Esophagus mucosa (tissue), 1 donor: ENCODE results near the gene ZNF771. TPM values are rescaled to one million over a fixed set of nuclear protein-coding genes. Genes with fewer than 3 reads are reported as not detected.
"Not testable (repeated sequence)": the region's sequence is repeated elsewhere in the genome, so short reads cannot be mapped to it uniquely, and the experiment has no call there.

Source experiments
- ATAC-seq: fragments of 200-7000 bp; cut with Tn5 transposase; one replicate; pipeline ENCODE4 v1.9.1; 2020
- total RNA-seq: library from RNA; stranded (reverse); gene quantifications from one replicate; pipeline ENCODE4 v1.2.4, GENCODE V29; 2023
- donor health status: DM: yes; HTN: yes; CAD: no.

ZNF771 gene
- total RNA-seq, 1 donor from 2014 or later = 3.2 TPM

- ATAC-seq = no peak
These were observed 30.9 kb upstream of the ZNF771 start for GRCh38 chr16:30376461-30376902.

DNA sequence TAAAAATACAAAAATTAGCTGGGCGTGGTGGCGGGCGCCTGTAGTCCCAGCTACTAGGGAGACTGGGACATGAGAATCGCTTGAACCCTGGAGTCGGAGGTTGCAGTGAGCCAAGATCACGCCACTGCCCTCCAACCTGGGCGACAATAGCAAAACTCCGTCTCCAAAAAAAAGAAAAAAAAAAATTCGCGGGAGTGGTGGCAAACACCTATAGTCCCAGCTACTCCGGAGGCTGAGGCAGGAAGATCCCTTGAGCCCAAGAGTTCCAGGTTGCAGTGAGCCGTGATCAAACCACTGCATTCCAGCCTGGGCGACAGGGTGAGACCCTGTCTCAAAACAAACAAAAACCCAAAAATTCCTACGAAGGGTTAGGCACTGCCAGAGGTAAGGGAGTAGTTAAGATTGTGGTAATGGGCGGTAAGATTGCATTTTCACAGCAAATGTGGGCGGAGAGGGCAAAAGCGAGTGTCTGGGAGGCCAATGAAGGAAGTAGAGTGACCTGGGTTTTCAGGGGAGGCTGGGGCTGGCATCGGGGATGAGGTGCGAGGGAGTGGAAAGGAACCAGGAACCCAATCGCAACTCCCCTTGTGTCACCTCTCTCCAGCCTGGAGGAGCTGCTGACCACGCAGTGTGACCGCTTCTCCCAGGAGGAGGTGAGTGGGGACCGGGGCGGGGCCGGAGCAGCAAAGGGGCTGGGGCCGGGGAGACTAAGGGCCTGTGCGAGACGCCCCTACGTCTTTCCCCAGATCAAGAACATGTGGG is 30.2 kb upstream of the ZNF771 start:
- no peak for ATAC-seq

DNA sequence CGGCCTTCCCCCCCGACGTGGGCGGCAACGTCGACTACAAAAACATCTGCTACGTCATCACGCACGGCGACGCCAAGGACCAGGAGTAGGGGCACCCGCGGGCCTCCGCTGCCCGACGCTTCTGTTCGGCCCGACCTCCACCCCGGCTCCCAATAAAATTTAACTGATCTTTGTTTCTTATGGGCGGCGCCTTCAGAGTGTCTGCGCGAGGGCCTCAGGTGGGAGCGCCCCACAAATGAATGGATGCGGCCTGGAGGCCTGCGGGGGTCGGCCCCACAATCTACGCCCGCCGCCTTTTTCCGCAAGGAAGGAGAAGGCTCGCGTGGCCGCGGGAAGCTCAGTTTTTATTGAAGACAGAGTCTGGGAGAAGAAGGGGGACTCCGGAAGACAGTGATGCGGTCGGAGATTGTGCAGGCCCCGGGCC is 29.6 kb upstream of the ZNF771 start:
- peak; percentile 53 for ATAC-seq

DNA sequence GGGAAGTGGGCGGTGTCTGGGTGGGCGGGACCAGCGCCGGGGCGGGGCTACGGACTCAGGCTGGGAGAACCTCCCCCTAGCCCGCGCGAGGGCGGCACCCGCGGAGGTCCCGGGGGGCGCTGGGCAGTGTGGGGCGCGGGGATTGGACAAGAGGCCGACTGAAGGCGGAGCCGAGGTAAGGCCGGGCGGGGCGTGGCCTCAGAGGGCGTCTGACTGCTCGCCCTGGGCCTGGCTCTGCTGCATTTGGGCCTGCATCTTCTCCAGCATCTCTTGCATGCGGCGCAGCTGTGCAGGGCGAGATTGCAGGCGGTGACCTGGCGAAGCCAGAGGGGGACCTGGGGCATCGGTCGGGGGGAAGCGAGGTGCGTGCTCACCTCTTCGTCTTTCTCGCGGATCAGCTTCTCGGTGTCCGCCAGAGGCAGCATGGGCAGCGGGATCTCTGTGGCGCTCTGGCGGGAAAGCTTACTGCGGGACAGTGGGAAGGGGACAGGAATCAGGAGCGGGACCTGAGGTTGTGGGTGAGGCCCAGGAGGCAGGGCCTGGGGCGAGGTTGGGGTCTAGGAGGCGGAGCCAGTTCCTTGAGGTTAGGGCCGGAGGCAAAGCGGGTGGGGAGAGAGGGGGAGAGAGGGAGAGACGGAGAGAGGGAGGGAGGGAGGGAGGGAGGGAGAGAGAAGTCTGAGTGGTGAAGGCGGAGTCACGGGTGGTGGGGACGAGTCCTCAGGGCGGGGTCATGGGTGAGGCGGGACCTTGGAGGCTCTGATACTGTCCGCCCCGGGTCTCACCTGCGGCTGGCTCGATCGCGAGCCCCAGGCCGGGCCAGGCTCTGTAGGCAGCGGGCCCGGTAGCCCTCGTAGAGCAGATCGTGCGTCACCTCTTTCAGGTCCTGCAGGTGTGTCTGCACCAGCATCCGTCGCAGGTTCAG is 28.9 kb upstream of the ZNF771 start:
- ATAC-seq = peak; percentile 97

DNA sequence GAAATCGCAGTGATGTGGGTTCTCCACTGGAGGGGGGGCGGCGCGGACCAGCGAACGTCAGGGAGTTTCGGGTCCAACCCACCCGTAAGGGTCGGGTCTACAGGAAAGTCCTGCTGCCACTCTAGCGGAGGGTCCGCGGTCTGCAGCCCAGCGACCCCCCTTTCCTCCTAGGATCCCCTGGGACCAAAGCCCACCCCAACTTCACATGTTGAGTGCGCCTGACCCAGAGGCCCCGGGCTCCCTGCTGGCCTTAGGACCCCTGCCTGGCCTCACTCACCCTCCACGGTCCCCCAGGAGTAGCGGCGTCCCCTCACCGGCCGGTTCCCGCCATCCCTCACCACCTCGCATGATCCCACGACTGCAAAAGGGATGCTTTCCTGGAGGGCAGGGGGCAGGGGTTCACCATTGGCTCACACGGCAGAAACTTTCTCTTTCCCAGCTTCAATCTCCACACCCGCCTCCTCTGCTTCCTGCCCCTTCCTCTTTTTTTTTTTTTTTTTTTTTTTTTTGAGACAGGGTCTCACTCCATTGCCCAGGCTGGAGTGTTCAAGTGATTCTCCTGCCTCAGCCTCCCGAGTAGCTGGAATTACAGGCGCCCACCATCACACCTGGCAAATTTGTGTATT is 28.1 kb upstream of the ZNF771 start:
- no peak for ATAC-seq

- ATAC-seq = no peak
These were observed 27.2 kb upstream of the ZNF771 start for GRCh38 chr16:30380072-30380802.

- no peak for ATAC-seq
These were observed 26.6 kb upstream of the ZNF771 start for GRCh38 chr16:30380803-30381208.

DNA sequence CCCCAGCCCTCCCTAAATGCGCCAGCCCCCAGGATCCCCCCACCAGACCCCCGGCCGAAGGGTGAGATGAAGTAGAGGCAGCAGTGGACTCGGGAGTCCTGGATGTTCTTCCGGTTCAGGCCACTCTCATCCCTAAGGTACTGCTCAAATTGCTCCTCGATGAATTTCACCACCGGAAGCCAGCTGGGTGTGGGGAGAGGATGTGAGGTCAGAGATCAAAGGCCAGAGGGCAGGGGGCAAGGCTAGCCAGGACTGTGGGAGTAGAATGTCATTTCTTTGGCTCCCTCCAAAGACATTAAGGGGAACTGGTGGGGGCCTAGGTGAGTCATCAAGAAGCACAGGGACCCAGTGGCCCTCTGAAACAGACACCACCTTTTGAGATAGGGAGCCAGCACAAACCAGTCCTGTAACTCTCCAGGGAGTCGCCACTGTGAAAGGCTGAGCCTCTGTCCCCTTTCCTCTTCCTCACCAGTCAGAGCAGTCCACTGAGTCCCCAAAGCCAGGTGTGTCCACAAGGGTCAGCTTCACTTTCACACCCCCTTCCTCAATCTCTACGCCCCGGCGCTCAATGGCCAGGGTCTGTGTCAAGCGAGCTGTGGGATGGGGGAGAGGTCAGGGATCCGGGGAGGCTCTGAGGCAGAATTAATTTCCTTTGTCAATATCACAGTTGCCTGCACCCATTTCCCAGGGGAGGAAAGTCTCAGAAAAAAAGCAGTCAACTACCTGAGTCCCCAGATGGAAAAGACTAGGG is 25.9 kb upstream of the ZNF771 start:
- ATAC-seq = no peak

GRCh38 chr16:30382111-30382881 is 25.1 kb upstream of the ZNF771 start, which contains the start of gene SEPTIN1:
Gene SEPTIN1 (minus strand): TSS chr16:30382561. CDS start chr16:30382542, 19 bp downstream.
- no peak for ATAC-seq

GRCh38 chr16:30383521-30383920 is 23.9 kb upstream of the ZNF771 start:
- ATAC-seq = no peak

- ATAC-seq = peak; percentile 7
These were observed 12.7 kb upstream of the ZNF771 start for GRCh38 chr16:30394592-30395154.

DNA sequence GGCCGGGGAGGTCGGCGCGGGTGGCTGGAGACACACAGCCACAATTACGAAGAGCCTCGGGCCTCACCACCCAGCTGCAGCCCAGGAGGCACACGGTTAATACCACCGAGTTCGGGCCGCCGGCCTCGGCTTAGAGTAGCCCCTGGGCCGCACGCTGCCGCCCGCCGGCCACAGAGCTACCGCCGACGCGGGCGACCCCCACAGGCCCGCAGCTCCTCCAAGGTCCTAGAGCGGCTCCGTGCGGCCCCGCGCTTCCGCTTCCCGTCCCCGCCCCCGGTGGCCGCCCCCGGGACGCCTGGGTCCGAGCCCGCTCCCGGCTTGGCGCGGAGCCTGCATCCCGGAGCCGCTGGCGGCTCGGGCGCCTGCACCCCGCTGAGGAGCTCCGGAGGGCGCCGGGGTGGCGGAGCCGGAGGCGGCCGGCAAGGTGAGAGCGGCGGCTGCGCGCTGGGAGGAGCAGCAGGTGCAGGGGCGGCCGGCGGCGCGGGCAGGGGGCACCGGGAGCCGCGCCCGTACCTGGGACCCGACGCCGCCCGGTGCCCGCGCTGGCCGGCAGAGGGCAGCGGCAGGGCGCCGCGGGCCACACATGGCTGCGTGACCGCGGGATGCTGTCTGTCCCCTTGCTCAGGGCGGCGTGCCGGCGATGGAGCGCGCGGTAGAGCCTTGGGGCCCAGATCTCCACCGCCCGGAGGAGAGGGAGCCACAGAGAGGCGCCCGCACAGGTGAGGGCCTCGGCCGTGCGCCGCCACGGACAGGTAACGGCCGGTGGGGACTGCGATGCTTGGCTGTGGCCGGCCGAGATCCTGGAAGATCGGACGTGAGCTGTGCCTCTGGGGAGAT is 12.0 kb upstream of the ZNF771 start, which contains the start of gene ZNF48:
Gene ZNF48, plus strand, starts transcription at position 266 of the 837 bp plus-strand sequence. Its CDS starts 375 bp downstream, at position 641.
- peak; percentile 79 for ATAC-seq

- no peak for ATAC-seq
These were observed 11.3 kb upstream of the ZNF771 start for GRCh38 chr16:30395992-30396585.

DNA sequence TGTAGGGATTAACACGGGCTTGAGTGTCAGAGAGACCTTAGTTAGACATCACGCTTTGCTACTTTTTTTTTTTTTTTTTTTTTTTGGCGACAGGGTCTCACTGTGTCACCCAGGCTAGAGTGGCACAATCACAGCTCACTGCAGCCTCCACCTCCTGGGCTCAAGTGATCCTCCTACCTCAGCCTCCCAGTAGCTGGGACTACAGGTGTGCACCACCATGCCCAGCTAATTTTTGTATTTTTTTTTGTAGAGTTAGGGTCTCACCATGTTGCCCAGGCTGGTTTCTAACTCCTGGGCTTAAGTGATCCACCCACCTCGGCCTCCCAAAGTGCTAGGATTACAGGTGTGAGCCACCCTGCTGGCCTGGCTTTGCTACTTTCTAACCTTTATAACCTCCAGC is 10.8 kb upstream of the ZNF771 start:
- ATAC-seq = not testable (repeated sequence)

DNA sequence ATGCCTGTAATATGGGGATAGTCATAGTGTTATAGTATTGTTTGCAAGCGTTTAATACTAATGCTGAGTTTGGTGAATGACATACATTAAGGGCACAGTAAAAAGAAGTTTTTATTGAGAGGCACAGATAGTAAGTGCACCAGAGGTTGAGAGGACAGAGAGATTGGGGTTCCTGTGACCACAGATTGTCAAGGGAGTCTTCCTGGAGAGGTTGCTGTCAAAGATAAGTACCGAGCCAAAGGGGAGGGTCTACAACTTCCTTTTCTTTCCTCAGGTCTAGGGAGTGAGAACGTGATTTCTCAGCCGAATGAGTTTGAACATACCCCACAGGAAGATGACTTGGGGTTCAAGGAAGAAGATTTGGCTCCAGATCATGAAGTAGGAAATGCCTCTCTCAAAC is 10.3 kb upstream of the ZNF771 start:
- ATAC-seq = no peak

GRCh38 chr16:30397776-30398660 is 9.4 kb upstream of the ZNF771 start:
- no peak for ATAC-seq

DNA sequence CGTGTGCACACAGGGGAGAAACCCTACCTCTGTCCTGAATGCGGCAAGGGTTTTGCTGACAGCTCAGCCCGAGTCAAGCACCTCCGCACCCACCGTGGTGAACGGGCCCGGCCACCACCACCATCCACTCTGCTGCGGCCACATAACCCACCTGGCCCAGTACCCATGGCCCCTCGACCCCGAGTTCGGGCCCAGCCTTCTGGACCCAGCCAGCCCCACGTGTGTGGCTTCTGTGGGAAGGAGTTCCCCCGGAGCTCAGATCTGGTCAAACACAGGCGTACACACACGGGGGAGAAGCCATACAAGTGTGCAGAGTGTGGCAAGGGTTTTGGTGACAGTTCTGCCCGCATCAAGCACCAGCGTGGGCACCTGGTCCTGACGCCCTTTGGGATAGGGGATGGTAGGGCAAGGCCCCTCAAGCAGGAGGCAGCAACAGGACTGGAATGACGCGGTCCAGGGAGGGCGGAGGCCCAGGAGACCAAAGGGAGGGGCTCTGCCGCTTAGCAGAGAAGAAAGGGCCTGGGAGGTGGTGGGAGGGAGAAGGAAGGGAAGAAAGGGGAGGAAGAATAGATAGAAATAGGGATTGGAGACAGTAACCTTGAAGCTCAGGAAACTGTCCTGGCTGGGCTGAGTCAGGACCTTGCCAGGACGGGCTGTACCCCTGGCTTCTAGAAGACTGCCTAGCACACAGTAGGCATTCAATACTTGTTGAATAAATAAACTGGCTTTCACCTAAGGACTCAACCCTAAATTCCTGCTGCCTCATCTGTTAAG is 8.6 kb upstream of the ZNF771 start:
- ATAC-seq = no peak
